Thoracic aorta (tissue), 2 donors: ENCODE data around the gene SEMA4D. TPM values are rescaled to one million over a fixed set of nuclear protein-coding genes. Genes with fewer than 3 reads are reported as not detected.

ENCODE experiments used
- ATAC-seq: fragments of 150-250 bp; one replicate; pipeline ENCODE4 v1.8.0; 2017; ENCODE audit warnings: low read depth; ENCODE audit not compliant: insufficient number of reproducible peaks, low FRiP score
- DNase-seq: peaks from one replicate; pipeline ENCODE4 v3.0.0-alpha.2; 2020; ENCODE audit warnings: low spot score
- H3K27ac ChIP-seq, 2 donors: fragments of 200-600 bp; sonication (generic); 1 replicate in 1 of 2; 2 replicates in 1 of 2; pipeline ENCODE4 v1.5.1; 2016; ENCODE audit warnings: mild to moderate bottlenecking in 2 of 2, moderate library complexity in 2 of 2
- H3K27me3 ChIP-seq: fragments of 200-600 bp; sonication (generic); replicated peaks from 2 replicates; pipeline ENCODE4 v1.6.0; 2016; ENCODE audit warnings: mild to moderate bottlenecking; ENCODE audit not compliant: insufficient read depth
- H3K36me3 ChIP-seq: fragments of 200-600 bp; sonication (generic); one replicate; pipeline ENCODE4 v1.5.1; 2016
- H3K4me1 ChIP-seq, 2 donors: fragments of 200-600 bp; sonication (generic); 1 replicate in 1 of 2; 2 replicates in 1 of 2; pipeline versions ENCODE4 v1.5.1 to v1.6.0; 2016; ENCODE audit warnings: low read depth in 2 of 2, mild to moderate bottlenecking in 1 of 2; ENCODE audit not compliant: control insufficient read depth in 1 of 2
- H3K4me3 ChIP-seq: fragments of 200-600 bp; sonication (generic); 2 replicates; pipeline ENCODE4 v1.5.1; 2016; ENCODE audit warnings: mild to moderate bottlenecking
- H3K9me3 ChIP-seq: fragments of 200-600 bp; sonication (generic); 2 replicates; pipeline ENCODE4 v1.5.1; 2016
- CTCF ChIP-seq: fragments of 200-600 bp; sonication (generic); IDR thresholded peaks from one replicate; pipeline ENCODE4 v1.5.1; 2019; ENCODE audit warnings: antibody characterized with exemption
- total RNA-seq, 2 donors: library from RNA; depleted of rRNA; stranded (reverse); fragments of >200 nt; gene quantifications; one replicate each; pipeline versions ENCODE4 v1.1.0 to v1.2.3, GENCODE V29; 2016

Gene SEMA4D
- total RNA-seq, 2 donors from 2014 or later, result 16.9 to 20.2 TPM

GRCh38 chr9:89488131-89488530 lies 9.8 kb downstream of the SEMA4D start:
- no peaks in the 10 kb centered on the region for H3K36me3 ChIP-seq
- ATAC-seq, result no peak
- no peak for DNase-seq
- no peak for TF ChIP-seq CTCF
- H3K27me3 ChIP-seq, result no peaks in the 10 kb centered on the region
- H3K4me1 ChIP-seq, result no peaks in the 10 kb centered on the region
- no peaks in the 10 kb centered on the region for H3K9me3 ChIP-seq
- H3K27ac ChIP-seq, result no peak overlapping the region
- no peak overlapping the region for H3K4me3 ChIP-seq

GRCh38 chr9:89486681-89487080 lies 11.2 kb downstream of the SEMA4D start:
- Histone ChIP-seq H3K36me3 (no peaks in the 10 kb centered on the region), H3K9me3 (no peaks in the 10 kb centered on the region), H3K4me3 (no peak overlapping the region), H3K27ac (no peak overlapping the region), H3K4me1 (no peaks in the 10 kb centered on the region), H3K27me3 (no peaks in the 10 kb centered on the region)
- DNase-seq (no peak), ATAC-seq (no peak)
- no peak for TF ChIP-seq CTCF

- no peaks in the 10 kb centered on the region for H3K27me3 ChIP-seq
- H3K4me3 ChIP-seq, result no peak overlapping the region
- ATAC-seq (no peak), DNase-seq (no peak)
- no peaks in the 10 kb centered on the region for H3K9me3 ChIP-seq
- no peaks in the 10 kb centered on the region for H3K4me1 ChIP-seq
- H3K36me3 ChIP-seq, result no peaks in the 10 kb centered on the region
- no peak for TF ChIP-seq CTCF
- no peak overlapping the region for H3K27ac ChIP-seq
Observed at GRCh38 chr9:89484475-89485404, 13.2 kb downstream of the SEMA4D start.

GRCh38 chr9:89483592-89484474 lies 14.1 kb downstream of the SEMA4D start:
- DNase-seq (no peak), ATAC-seq (no peak)
- Histone ChIP-seq H3K4me1 (no peaks in the 10 kb centered on the region), H3K27me3 (no peaks in the 10 kb centered on the region), H3K9me3 (no peaks in the 10 kb centered on the region), H3K4me3 (no peak overlapping the region), H3K27ac (no peak overlapping the region), H3K36me3 (no peaks in the 10 kb centered on the region)
- TF ChIP-seq CTCF, result no peak

DNA sequence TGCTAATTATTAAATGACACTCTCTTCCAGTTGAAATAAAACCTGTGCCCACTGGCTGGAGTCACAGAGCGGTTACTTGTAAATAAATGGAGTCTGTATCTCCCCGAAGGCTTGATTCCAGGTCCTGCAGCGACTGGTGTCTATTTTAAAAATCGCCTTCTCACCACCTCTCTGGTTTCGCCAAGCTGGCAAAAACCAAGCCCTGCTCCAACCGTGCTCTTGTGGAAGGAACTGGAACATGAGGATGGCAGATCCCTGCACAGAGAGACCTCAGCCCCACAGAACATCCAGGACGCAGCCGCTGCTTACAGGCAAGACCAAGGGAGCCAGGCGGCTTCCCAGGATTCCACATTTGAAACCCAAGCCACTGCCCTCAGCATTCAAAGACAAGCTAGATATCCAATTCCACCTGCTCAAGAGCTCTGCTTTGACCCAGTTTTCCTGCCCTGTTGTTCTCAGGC lies 15.0 kb downstream of the SEMA4D start:
- Histone ChIP-seq H3K4me1 (peaks cover 0 to 5% of the 10 kb centered on the region in 2 donors), H3K4me3 (no peak overlapping the region), H3K27me3 (no peaks in the 10 kb centered on the region), H3K9me3 (no peaks in the 10 kb centered on the region), H3K36me3 (no peaks in the 10 kb centered on the region), H3K27ac (no peak overlapping the region)
- no peak for ATAC-seq
- no peak for TF ChIP-seq CTCF
- no peak for DNase-seq
